Endodermal cell (in vitro differentiated cells): ENCODE results near the gene TBL2. TPM values are rescaled to one million over a fixed set of nuclear protein-coding genes. Genes with fewer than 3 reads are reported as not detected.
"Not testable (repeated sequence)": the region's sequence is repeated elsewhere in the genome, so short reads cannot be mapped to it uniquely, and the experiment has no call there.

Experiments used
- DNase-seq: peaks from one replicate; pipeline ENCODE4 v3.0.0-alpha.2; 2017
- H3K27ac ChIP-seq: 2 replicates; pipeline ENCODE4 v1.5.1; 2013; ENCODE audit warnings: mild to moderate bottlenecking, low read depth, low read length, moderate library complexity
- H3K27me3 ChIP-seq: 2 replicates; pipeline ENCODE4 v1.6.1; 2013; ENCODE audit warnings: mild to moderate bottlenecking, low read length, moderate library complexity; ENCODE audit not compliant: insufficient read depth, control insufficient read depth, poor library complexity, severe bottlenecking
- H3K36me3 ChIP-seq: 2 replicates; pipeline ENCODE4 v1.7.0; 2013; ENCODE audit warnings: mild to moderate bottlenecking, low read length, moderate library complexity; ENCODE audit not compliant: control insufficient read depth, insufficient read depth
- H3K4me1 ChIP-seq: one replicate; pipeline ENCODE4 v1.7.0; 2013; ENCODE audit warnings: low read length; ENCODE audit not compliant: control insufficient read depth, insufficient read depth
- H3K4me3 ChIP-seq: 2 replicates; pipeline ENCODE4 v1.5.1; 2013; ENCODE audit warnings: mild to moderate bottlenecking, low read length, moderate library complexity
- H3K9ac ChIP-seq: 2 replicates; pipeline ENCODE4 v1.6.1; 2013; ENCODE audit warnings: mild to moderate bottlenecking, low read length, moderate library complexity; ENCODE audit not compliant: poor library complexity, severe bottlenecking; ENCODE audit errors: extremely low read depth
- H3K9me3 ChIP-seq: 2 replicates; pipeline ENCODE4 v1.6.1; 2013; ENCODE audit warnings: mild to moderate bottlenecking, low read length, moderate library complexity; ENCODE audit not compliant: control insufficient read depth
- H3K27ac Mint-ChIP-seq: 2 replicates; pipeline ENCODE4 v1.8.0; 2020; ENCODE audit warnings: mixed read lengths
- H3K27me3 Mint-ChIP-seq: 2 replicates; pipeline ENCODE4 v1.8.0; 2021; ENCODE audit warnings: mild to moderate bottlenecking, mixed read lengths; ENCODE audit not compliant: insufficient read depth
- H3K36me3 Mint-ChIP-seq: 2 replicates; pipeline ENCODE4 v1.8.0; 2020; ENCODE audit warnings: low read depth, mixed read lengths
- H3K4me1 Mint-ChIP-seq: 2 replicates; pipeline ENCODE4 v1.8.0; 2020; ENCODE audit warnings: mixed read lengths
- H3K4me3 Mint-ChIP-seq: 2 replicates; pipeline ENCODE4 v1.8.0; 2020; ENCODE audit warnings: mild to moderate bottlenecking, moderate library complexity, mixed read lengths
- H3K9me3 Mint-ChIP-seq: 2 replicates; pipeline ENCODE4 v1.8.0; 2020; ENCODE audit warnings: mild to moderate bottlenecking, mixed read lengths
- CTCF ChIP-seq: fragments of 200-600 bp; sonication (generic); conservative IDR thresholded peaks from 2 replicates; pipeline ENCODE4 v1.5.0; 2021; ENCODE audit warnings: antibody characterized with exemption, mild to moderate bottlenecking
- WGBS, 2 experiments: methylation state at CpG; one replicate each; pipeline versions ENCODE4 v1.1.5 to v1.1.7; 2013; ENCODE audit warnings: missing lambda C conversion rate in 2 of 2, mixed read lengths in 1 of 2; ENCODE audit not compliant: insufficient coverage in 1 of 2, insufficient read length in 1 of 2; 5-methylcytosine and 5-hydroxymethylcytosine counted together
- total RNA-seq, 2 donors: library from RNA; stranded (reverse); fragmentation: NEBNext Ultra II Directional in 1 of 2; extraction: Animal tissue kit (Norgen Biotek cat#: 25700) in 1 of 2; gene quantifications; 2 replicates in 1 of 2; 3 replicates in 1 of 2; pipeline ENCODE4 v1.2.1, GENCODE V29; 2021

Gene TBL2
- total RNA-seq, 2 donors from 2014 or later = 55.7 to 59.7 TPM

DNA sequence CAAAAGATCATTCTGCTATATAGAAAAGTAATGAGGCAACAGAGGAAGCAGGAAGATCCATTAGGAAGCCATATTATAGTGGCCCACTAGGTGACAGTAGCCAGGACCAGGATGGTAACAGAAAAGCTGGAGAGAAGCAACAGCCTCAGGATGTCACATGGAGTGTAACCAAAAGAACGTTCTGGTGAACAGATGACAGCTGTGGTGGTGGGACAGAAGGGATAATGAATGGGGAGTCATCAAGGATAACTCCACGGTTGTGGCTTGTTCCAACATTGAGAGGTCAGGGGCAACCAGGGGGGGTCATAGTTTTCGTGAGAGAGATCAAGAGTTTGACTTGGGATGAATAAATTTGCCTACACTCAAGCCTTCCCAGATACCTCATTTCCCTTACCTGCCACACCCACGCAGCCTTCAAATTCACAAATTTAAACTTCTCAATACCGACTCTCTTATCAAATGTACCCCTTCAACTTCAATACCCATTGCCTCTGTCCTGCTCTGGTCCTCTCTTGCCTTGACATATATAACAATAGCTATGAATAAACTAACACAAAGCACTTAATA is 9.3 kb downstream of the TBL2 start:
- no peaks in the 10 kb centered on the region for H3K27me3 ChIP-seq
- H3K9ac ChIP-seq = no peak overlapping the region
- Mint-ChIP-seq H3K27ac (no peak overlapping the region), H3K36me3 (peaks cover 49% of the 10 kb centered on the region), H3K4me3 (no peak overlapping the region), H3K9me3 (no peaks in the 10 kb centered on the region), H3K4me1 (peaks cover 3% of the 10 kb centered on the region), H3K27me3 (peaks cover 10% of the 10 kb centered on the region)
- no peaks in the 10 kb centered on the region for H3K9me3 ChIP-seq
- no peak overlapping the region for H3K4me3 ChIP-seq
- peak; percentile 48 for TF ChIP-seq CTCF
- H3K36me3 ChIP-seq = peaks cover 53% of the 10 kb centered on the region
- peaks cover under 1% of the 10 kb centered on the region for H3K4me1 ChIP-seq
- no peak for DNase-seq
- H3K27ac ChIP-seq = no peak overlapping the region
- 90 to 96% methylated on average over 4 to 5 of the region's 5 CpGs for WGBS, 2 experiments

- no peak overlapping the region for H3K9ac ChIP-seq
These were observed 10.3 kb downstream of the TBL2 start for GRCh38 chr7:73567846-73568685.

DNA sequence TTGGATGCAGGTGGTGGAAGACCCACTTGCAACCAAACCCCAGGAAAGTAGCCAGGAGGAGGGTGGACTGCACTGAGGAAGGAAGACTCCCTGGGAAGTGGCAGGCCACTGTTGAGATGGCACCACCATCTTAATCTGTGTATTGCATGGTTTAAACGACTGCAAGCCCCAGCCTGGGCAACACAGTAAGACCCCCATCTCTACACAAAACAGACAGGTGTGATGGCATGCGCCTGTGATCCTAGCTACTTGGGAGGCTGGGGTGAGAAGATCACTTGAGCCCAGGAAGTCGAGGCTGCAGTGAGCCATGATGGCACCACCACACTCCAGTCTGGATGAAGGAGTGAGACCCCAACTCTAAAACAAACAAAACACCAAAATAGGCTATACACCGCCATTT is 11.2 kb downstream of the TBL2 start:
- Histone ChIP-seq H3K27me3 (no peaks in the 10 kb centered on the region), H3K9me3 (no peaks in the 10 kb centered on the region), H3K9ac (no peak overlapping the region), H3K4me3 (no peak overlapping the region), H3K36me3 (peaks cover 34% of the 10 kb centered on the region), H3K4me1 (no peaks in the 10 kb centered on the region), H3K27ac (no peak overlapping the region)
- H3K4me3 Mint-ChIP-seq = no peak overlapping the region
- DNase-seq = no peak
- no peaks in the 10 kb centered on the region for H3K4me1 Mint-ChIP-seq
- H3K9me3 Mint-ChIP-seq = no peaks in the 10 kb centered on the region
- no peak for TF ChIP-seq CTCF
- WGBS, 2 experiments = 71 to 92% methylated on average over 1 to 4 of the region's 4 CpGs
- no peak overlapping the region for H3K27ac Mint-ChIP-seq
- peaks cover 10% of the 10 kb centered on the region for H3K27me3 Mint-ChIP-seq
- H3K36me3 Mint-ChIP-seq = peaks cover 30% of the 10 kb centered on the region

More at GRCh38 chr7:73567846-73568685, 10.3 kb downstream of the TBL2 start:
- Mint-ChIP-seq H3K27me3 (peaks cover 10% of the 10 kb centered on the region), H3K36me3 (peaks cover 39% of the 10 kb centered on the region), H3K27ac (no peak overlapping the region), H3K9me3 (no peaks in the 10 kb centered on the region), H3K4me3 (no peak overlapping the region), H3K4me1 (no peaks in the 10 kb centered on the region)
- Histone ChIP-seq H3K36me3 (peaks cover 43% of the 10 kb centered on the region), H3K27me3 (no peaks in the 10 kb centered on the region), H3K27ac (peak overlapping the region; percentile 53), H3K4me3 (no peak overlapping the region), H3K4me1 (no peaks in the 10 kb centered on the region), H3K9me3 (no peaks in the 10 kb centered on the region)
- 88 to 93% methylated on average over 7 to 12 of the region's 12 CpGs for WGBS, 2 experiments
- DNase-seq = no peak
- no peak for TF ChIP-seq CTCF

- not testable (repeated sequence) for H3K9me3 ChIP-seq, H3K9me3 Mint-ChIP-seq, H3K27ac Mint-ChIP-seq, H3K27ac ChIP-seq, H3K4me3 ChIP-seq, H3K27me3 ChIP-seq, H3K4me3 Mint-ChIP-seq, DNase-seq, H3K9ac ChIP-seq, H3K4me1 Mint-ChIP-seq, H3K4me1 ChIP-seq
- Mint-ChIP-seq H3K27me3 (peaks cover 12% of the 10 kb centered on the region), H3K36me3 (peaks cover 24% of the 10 kb centered on the region)
- peaks cover 28% of the 10 kb centered on the region for H3K36me3 ChIP-seq
These were observed 11.9 kb downstream of the TBL2 start for GRCh38 chr7:73566431-73566830.
